Measurements from ENCODE around the gene NNAT. TPM values are rescaled to one million over a fixed set of nuclear protein-coding genes. Genes with fewer than 3 reads are reported as not detected.
A peak's percentile ranks its signal among the peaks of the same experiment; 100 is the strongest.

Gene NNAT
- total RNA-seq, 4 donors from 2014 or later = 1.5 to 10.5 TPM; not detected in 2

DNA sequence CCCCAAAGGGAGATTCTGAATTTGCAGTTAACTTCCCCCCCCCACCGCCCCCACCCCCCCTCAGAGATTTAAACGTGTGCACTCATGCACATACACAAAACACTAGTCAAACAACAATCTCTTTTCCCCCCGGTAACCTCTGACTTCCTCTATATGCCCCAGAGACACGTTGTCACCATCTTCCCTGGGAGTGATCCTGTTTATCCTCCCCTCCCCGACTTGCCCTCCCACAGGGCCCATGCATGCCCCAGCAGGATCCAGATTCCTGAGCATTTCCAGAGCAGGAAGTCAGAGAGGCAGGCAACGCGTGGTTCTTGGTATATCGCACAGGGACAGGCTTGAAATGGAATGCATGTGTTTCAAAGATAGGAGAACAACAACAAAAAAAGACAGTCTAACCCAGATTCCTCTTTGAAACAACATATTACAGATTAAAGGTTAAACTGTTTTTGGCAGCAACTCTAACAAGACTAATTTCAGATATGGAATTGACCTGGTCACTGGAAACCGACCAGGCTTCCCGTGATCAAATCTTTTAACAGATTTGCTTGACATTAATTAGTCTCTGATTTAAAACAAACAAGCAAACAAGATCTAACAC lies 5.3 kb downstream of the NNAT start:
- H3K27ac ChIP-seq = peak overlapping the region; percentile 92 to 98
- no peak for DNase-seq
- H3K4me3 ChIP-seq = peak overlapping the region; percentile 89 to 99
- peaks cover 0 to 4% of the 10 kb centered on the region in 2 donors for H3K4me1 ChIP-seq
- H3K9me3 ChIP-seq = no peaks in the 10 kb centered on the region
- intact Hi-C loops (cut with DNase I; ENCODE audit: low total_unique reads) = loop anchor here (5.0 to 10.0 kb wide), 2 partner anchors 142 to 254 kb away; no protein-coding TSS in a partner anchor
- TF ChIP-seq, protein P1, sequence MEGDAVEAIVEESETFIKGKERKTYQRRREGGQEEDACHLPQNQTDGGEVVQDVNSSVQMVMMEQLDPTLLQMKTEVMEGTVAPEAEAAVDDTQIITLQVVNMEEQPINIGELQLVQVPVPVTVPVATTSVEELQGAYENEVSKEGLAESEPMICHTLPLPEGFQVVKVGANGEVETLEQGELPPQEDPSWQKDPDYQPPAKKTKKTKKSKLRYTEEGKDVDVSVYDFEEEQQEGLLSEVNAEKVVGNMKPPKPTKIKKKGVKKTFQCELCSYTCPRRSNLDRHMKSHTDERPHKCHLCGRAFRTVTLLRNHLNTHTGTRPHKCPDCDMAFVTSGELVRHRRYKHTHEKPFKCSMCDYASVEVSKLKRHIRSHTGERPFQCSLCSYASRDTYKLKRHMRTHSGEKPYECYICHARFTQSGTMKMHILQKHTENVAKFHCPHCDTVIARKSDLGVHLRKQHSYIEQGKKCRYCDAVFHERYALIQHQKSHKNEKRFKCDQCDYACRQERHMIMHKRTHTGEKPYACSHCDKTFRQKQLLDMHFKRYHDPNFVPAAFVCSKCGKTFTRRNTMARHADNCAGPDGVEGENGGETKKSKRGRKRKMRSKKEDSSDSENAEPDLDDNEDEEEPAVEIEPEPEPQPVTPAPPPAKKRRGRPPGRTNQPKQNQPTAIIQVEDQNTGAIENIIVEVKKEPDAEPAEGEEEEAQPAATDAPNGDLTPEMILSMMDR (IDR thresholded peaks at IDR 0.05) = no peak
- TF ChIP-seq POLR2A (IDR thresholded peaks at IDR 0.05) = no peak
- H3K36me3 ChIP-seq = no peaks in the 10 kb centered on the region
- H3K27me3 ChIP-seq = no peaks in the 10 kb centered on the region

DNA sequence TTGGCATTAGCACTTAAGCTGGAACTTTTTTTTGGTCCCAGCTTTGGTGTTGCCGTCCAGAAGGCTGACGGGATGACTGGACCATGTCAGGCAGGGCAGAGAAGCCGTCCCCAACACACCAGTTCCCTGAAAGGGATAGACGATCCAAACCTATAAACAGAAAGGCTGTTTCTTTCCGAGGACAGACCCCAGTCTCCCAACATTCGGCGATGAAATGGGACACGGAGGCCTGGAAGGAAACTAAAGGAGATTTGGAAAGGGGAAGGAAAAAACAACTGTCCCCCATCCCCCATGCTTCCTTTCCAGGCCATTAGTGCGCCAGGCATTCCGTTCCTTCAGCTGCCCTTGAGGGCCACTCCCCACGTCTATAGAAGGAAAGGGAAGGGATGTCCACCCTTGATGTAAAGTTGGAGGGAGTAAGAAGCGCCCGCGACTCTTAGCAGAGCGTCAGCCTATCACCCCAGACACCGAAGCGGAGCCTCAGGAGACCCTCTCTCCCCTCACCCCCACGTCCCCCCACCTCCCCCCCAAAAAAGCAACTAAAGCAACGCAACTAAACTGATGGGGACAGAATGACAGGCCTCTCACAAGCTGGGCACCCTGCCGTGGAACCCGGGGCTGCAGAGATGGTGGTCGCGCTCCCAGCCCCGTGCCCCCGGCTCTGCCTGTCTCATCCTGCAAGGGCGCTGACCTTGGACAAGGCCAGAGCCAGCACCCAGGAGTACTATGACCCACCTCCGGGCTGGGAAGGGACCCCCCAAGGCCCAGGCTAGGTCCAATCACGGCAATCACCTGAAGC lies 6.0 kb downstream of the NNAT start:
- Histone ChIP-seq H3K4me3 (peak overlapping the region; percentile 89 to 99), H3K27me3 (no peaks in the 10 kb centered on the region), H3K9me3 (no peaks in the 10 kb centered on the region), H3K36me3 (no peaks in the 10 kb centered on the region), H3K27ac (peak overlapping the region; percentile 92 to 98), H3K4me1 (peaks cover 0 to 4% of the 10 kb centered on the region in 2 donors)
- no peak for DNase-seq
- intact Hi-C loops (cut with DNase I; ENCODE audit: low total_unique reads) = loop anchor here (5.0 to 10.0 kb wide), 2 partner anchors 142 to 255 kb away; no protein-coding TSS in a partner anchor
- TF ChIP-seq, protein P1 (IDR thresholded peaks at IDR 0.05) = no peak
- TF ChIP-seq POLR2A (IDR thresholded peaks at IDR 0.05) = no peak

DNA sequence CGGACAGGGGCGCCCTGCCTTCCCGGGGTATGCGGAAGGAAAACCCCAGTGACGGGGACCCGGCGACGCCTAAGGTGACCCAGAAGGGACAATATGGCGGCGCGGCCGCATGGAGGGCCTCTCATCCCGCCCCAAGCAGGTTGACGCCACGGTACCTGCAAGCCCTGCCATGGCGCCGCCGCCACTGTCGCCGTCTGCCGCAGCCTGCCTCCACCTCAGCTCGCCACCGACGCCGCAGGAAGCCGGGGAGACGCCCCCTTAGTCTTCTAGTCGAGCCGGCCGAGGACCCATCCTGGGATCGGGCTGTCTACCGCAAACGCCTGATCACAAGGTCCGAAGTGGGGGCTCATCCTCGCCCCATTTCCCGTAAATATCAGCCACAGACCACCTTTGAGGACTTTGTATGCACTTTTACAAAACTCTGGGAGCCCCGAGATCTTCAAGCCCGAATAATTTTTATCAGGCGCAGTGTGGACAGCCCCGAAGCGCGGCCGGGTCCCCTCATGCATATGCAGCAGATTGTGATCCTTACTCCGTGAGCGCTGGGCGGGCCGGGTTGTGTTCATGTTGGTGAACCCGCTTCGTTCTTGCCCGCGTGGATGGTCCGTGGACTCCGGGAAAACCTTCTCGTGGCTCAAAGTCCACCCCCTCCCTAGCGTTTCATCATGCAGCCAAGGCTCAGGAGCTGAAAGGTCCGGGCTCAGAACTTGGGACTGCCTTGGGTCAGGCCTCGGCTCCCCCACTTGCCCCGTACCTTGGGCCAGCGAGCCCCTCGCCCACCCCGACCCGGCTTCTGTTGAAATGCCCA lies 6.8 kb downstream of the NNAT start, which contains the start of gene BLCAP:
Gene BLCAP, minus strand, starts transcription at position 239 of the 808 bp plus-strand sequence. CDS start 8,702 bp downstream, outside the sequence.
- Histone ChIP-seq H3K4me3 (peak within 1 kb of the TSS; percentile 89 to 99), H3K4me1 (peaks cover 0 to 4% of the 10 kb centered on the region in 2 donors), H3K27ac (peak within 1 kb of the TSS; percentile 92 to 98), H3K36me3 (no peaks in the 10 kb centered on the region), H3K9me3 (no peaks in the 10 kb centered on the region), H3K27me3 (no peaks in the 10 kb centered on the region)
- DNase-seq = peak; percentile 88 to 91
- intact Hi-C loops (cut with DNase I; ENCODE audit: low total_unique reads) = loop anchor here (5.0 to 10.0 kb wide), 2 partner anchors 143 to 256 kb away; no protein-coding TSS in a partner anchor
- peak in 1 of 2 donors; percentile 67 for TF ChIP-seq POLR2A (IDR thresholded peaks at IDR 0.05)
- TF ChIP-seq, protein P1 (IDR thresholded peaks at IDR 0.05) = peak in 1 of 4 experiments; percentile 5

DNA sequence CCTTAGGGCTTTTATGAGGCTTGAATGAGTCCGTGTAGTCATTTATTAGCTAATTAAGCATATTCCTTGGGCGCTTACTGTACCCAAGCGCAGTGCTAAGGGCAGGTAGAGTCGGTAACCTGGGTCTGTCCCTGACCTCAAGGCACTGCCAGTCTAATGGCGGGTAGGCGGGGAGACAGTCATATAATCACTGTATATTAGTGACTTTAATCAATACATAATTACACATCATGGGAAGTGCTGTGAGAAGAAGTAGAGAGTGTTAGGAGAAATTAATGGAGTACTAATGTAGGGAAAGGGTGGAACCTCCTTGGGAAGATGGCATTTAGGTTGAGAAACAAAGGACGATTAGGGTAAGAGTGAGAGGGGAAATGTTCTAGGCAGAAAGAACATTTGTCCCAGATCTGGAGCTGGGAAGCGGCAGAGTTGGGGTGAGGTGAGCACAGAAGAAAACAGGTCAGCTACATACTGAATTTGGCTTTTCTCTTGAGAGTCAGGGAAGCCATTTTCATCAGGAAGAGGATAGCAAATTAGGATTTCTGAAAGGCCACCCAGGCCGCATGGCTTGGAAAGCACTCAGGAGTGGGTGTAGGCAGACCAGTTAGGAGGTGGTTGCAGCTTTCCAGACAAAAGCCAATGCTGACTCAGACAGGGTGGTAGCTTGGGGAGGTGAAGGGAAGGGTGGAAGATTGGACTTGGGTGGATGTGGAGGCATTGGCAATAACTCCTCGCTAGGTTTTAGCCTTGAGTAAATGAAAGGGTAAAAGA lies 7.6 kb downstream of the NNAT start:
- H3K36me3 ChIP-seq = no peaks in the 10 kb centered on the region
- DNase-seq = no peak
- peaks cover 0 to 4% of the 10 kb centered on the region in 2 donors for H3K4me1 ChIP-seq
- H3K4me3 ChIP-seq = peak overlapping the region; percentile 89 to 99
- no peaks in the 10 kb centered on the region for H3K27me3 ChIP-seq
- peak overlapping the region; percentile 92 to 98 for H3K27ac ChIP-seq
- intact Hi-C loops (cut with DNase I; ENCODE audit: low total_unique reads) = loop anchor here (5.0 to 10.0 kb wide), 2 partner anchors 144 to 256 kb away; no protein-coding TSS in a partner anchor
- H3K9me3 ChIP-seq = no peaks in the 10 kb centered on the region
- TF ChIP-seq POLR2A (IDR thresholded peaks at IDR 0.05) = no peak
- TF ChIP-seq, protein P1 (IDR thresholded peaks at IDR 0.05) = no peak

All from uterus (tissue), 4 donors.